ENCODE measurements around the gene ARID4B.

- TF ChIP-seq SRF (IDR thresholded peaks at IDR 0.05; ENCODE audit: low read depth) = no peak
- TF ChIP-seq CTCF (IDR thresholded peaks at IDR 0.05 in 2 of 3, conservative IDR thresholded peaks at IDR 0.05 in 1 of 3; ENCODE audit: borderline replicate concordance in 1 of 3, insufficient read depth in 1 of 3, low read depth in 2 of 3, low read length in 2 of 3) = no peak
- TF ChIP-seq RAD21 (IDR thresholded peaks at IDR 0.05; ENCODE audit: low read depth) = no peak
- no peak for TF ChIP-seq POLR2AphosphoS5 (IDR thresholded peaks at IDR 0.05; ENCODE audit: low read depth, low read length)
- no peak for TF ChIP-seq JUND (IDR thresholded peaks at IDR 0.05)
- TF ChIP-seq POLR2A (IDR thresholded peaks at IDR 0.05; ENCODE audit: borderline replicate concordance, extremely low read depth, insufficient read depth, insufficient read length) = no peak
- TF ChIP-seq CEBPB (IDR thresholded peaks at IDR 0.05; ENCODE audit: low read depth) = no peak
- no peak for TF ChIP-seq EZH2 (IDR thresholded peaks at IDR 0.05)
- no peak for TF ChIP-seq CBX3 (IDR thresholded peaks at IDR 0.05; ENCODE audit: low read depth)
- no peak for TF ChIP-seq YY1 (IDR thresholded peaks at IDR 0.05; ENCODE audit: extremely low read depth, insufficient replicate concordance, low read depth, low read length)
- no peak for TF ChIP-seq MAX (IDR thresholded peaks at IDR 0.05)
- no peak for TF ChIP-seq SIN3A (IDR thresholded peaks at IDR 0.05; ENCODE audit: low read depth)
- TF ChIP-seq ZFX (IDR thresholded peaks at IDR 0.05) = no peak
- no peak for TF ChIP-seq EZH2phosphoT487 (IDR thresholded peaks at IDR 0.05; ENCODE audit: borderline replicate concordance)
Observed at GRCh38 chr1:235287208-235287882, 40.6 kb downstream of the ARID4B start.
